Adrenal gland (tissue), 12 donors: ENCODE data around the gene SPNS1. TPM values are rescaled to one million over a fixed set of nuclear protein-coding genes. Genes with fewer than 3 reads are reported as not detected.
"Not testable (repeated sequence)": the region's sequence is repeated elsewhere in the genome, so short reads cannot be mapped to it uniquely, and the experiment has no call there.

Source experiments
- DNase-seq, 7 donors: peaks; one replicate each; pipeline ENCODE4 v3.0.0-alpha.2; 2019 to 2020
- H3K27ac ChIP-seq, 5 donors: fragments of 200-600 bp; sonication (generic) in 4 of 5; 1 replicate in 3 of 5; 2 replicates in 2 of 5; pipeline versions ENCODE4 v1.5.1 to v1.8.0; 2016 to 2020; ENCODE audit warnings: mild to moderate bottlenecking in 1 of 5
- H3K27me3 ChIP-seq: fragments of 200-600 bp; 2 replicates; pipeline ENCODE4 v1.8.0; 2021
- H3K36me3 ChIP-seq, 2 donors: fragments of 200-600 bp; replicated peaks in 1 of 2; 1 replicate in 1 of 2; 2 replicates in 1 of 2; pipeline versions ENCODE4 v1.5.1 to v1.8.0; 2018 to 2022
- H3K4me1 ChIP-seq, 2 donors: fragments of 200-600 bp; replicated peaks in 1 of 2; 1 replicate in 1 of 2; 2 replicates in 1 of 2; pipeline versions ENCODE4 v1.5.1 to v1.8.0; 2018 to 2021
- H3K4me3 ChIP-seq, 4 donors: fragments of 200-600 bp; sonication (generic) in 3 of 4; one replicate each; pipeline ENCODE4 v1.5.1; 2016 to 2018
- H3K9me3 ChIP-seq, 3 donors: fragments of 200-600 bp; sonication (generic) in 1 of 3; replicated peaks in 1 of 3; 1 replicate in 2 of 3; 2 replicates in 1 of 3; pipeline versions ENCODE4 v1.5.1 to v1.8.0; 2016 to 2021
- POLR2A ChIP-seq, 2 donors: fragments of 450-650 bp; IDR thresholded peaks; one replicate each; pipeline ENCODE4 v1.6.1; 2017; ENCODE audit warnings: antibody characterized with exemption in 2 of 2, mild to moderate bottlenecking in 2 of 2, moderate library complexity in 1 of 2
- WGBS, 4 donors: extraction: QIAGEN DNeasy Blood & Tissue Kit in 2 of 4; methylation state at CpG; one replicate each; pipeline versions ENCODE4 v1.1.5 to v1.1.7; 2013 to 2017; 5-methylcytosine and 5-hydroxymethylcytosine counted together
- intact Hi-C, 2 donors: fragments of 100-400 bp; cut with DNase I; formaldehyde crosslinking; loops; one replicate each; pipeline versions ENCODE4 v1.14.1 to v1.15.0; 2022 to 2023
- polyA plus RNA-seq, 3 donors: library from polyadenylated mRNA; stranded (reverse); fragments of 200-250 nt in 2 of 3; fragments of 350-450 nt in 1 of 3; fragmentation: Illumina TruSeq in 1 of 3; extraction: RNeasy Lipid Tissue Mini Kit (QIAGEN cat#74804) in 1 of 3; gene quantifications; one replicate each; pipeline ENCODE4 v1.2.3, GENCODE V29; 2013 to 2014
- total RNA-seq, 9 donors: library from RNA; depleted of rRNA in 4 of 9; stranded (reverse); fragments of >200 nt in 4 of 9; fragments of 120-200 nt in 1 of 9; fragmentation: NEBNext Ultra II Directional in 1 of 9; extraction: Animal tissue kit (Norgen Biotek cat#: 25700) in 1 of 9; gene quantifications; one replicate each; pipeline versions ENCODE4 v1.1.0 to v1.2.4, GENCODE V29; 2013 to 2023
- TF ChIP-seq, protein P1 (sequence below), 6 experiments: fragments of 450-650 bp in 4 of 6; fragments of 200-600 bp in 2 of 6; sonication (generic) in 1 of 6; IDR thresholded peaks; 1 replicate in 5 of 6; 2 replicates in 1 of 6; pipeline versions ENCODE4 v1.5.1 to v1.8.0; 2016 to 2021; ENCODE audit warnings: antibody characterized with exemption in 6 of 6, mild to moderate bottlenecking in 2 of 6, moderate library complexity in 1 of 6
- donor health status: healthy with polysubstance abuse.
- donor health status: Bipolar disorder and iron deficiency.
- donor health status: DM: yes; HTN: yes; CAD: no.
- donor health status: DM: no; HTN: no; CAD: no.
- donor health status: DM: no; HTN: no; CAD: no.
- donor health status: DM: yes; HTN: yes; CAD: no.

SPNS1 gene
- total and polyA plus RNA-seq, 12 donors = 8.3 to 168 (median 37.9) TPM

DNA sequence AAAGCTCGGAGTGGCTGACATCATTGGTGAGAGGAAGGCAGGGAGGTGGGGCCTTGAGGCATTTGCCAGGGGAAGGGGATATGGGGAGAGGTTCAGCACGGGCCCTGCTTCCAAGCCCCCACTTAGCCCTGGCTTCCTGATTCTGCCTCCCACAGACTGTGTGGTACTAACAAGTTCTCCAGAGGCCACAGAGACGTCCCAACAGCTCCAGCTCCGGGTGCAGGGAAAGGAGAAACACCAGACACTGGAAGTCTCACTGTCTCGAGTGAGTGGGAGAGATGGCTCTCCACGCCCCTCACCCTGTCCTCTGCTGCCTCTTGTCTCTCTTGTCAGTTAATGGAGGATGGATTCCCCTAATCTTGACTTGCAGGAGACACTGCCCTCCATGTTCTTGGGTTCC, 15.7 kb upstream of the SPNS1 start:
- Histone ChIP-seq H3K4me1 (no peaks in the 10 kb centered on the region), H3K27me3 (no peaks in the 10 kb centered on the region), H3K27ac (no peak overlapping the region), H3K9me3 (no peaks in the 10 kb centered on the region), H3K4me3 (no peak overlapping the region), H3K36me3 (peaks cover 0 to 77% of the 10 kb centered on the region in 2 donors)
- WGBS, 4 donors = 85 to 100% (median 93%) methylated on average over 2 to 6 of the region's 6 CpGs
- intact Hi-C loops = no loop called here
- no peak for DNase-seq
- no peak for TF ChIP-seq POLR2A (IDR thresholded peaks at IDR 0.05)
- TF ChIP-seq, protein P1, sequence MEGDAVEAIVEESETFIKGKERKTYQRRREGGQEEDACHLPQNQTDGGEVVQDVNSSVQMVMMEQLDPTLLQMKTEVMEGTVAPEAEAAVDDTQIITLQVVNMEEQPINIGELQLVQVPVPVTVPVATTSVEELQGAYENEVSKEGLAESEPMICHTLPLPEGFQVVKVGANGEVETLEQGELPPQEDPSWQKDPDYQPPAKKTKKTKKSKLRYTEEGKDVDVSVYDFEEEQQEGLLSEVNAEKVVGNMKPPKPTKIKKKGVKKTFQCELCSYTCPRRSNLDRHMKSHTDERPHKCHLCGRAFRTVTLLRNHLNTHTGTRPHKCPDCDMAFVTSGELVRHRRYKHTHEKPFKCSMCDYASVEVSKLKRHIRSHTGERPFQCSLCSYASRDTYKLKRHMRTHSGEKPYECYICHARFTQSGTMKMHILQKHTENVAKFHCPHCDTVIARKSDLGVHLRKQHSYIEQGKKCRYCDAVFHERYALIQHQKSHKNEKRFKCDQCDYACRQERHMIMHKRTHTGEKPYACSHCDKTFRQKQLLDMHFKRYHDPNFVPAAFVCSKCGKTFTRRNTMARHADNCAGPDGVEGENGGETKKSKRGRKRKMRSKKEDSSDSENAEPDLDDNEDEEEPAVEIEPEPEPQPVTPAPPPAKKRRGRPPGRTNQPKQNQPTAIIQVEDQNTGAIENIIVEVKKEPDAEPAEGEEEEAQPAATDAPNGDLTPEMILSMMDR (IDR thresholded peaks at IDR 0.05) = no peak

DNA sequence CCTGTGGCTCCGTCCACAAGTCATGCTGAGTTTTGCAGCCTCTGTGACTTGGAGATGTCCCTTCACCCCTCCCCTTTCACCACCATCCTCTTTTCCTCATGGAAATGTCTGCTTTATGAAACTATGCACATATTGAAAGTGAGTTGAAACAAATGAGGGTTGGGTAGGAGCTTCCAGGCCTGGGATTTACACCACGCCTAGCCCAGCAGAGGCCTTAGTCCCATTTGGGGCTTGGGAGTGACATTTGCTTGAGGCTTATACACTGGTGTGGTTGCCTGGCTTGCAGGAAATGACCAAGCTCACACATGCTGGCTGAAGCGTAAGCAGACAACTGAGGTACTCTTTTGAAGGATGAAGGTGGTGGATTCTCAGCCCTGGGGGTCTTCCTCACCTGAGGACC, 10.5 kb upstream of the SPNS1 start:
- Histone ChIP-seq H3K9me3 (no peaks in the 10 kb centered on the region), H3K4me3 (no peak overlapping the region), H3K36me3 (peaks cover 0 to 47% of the 10 kb centered on the region in 2 donors), H3K27me3 (no peaks in the 10 kb centered on the region), H3K27ac (no peak overlapping the region), H3K4me1 (no peaks in the 10 kb centered on the region)
- no peak for DNase-seq
- intact Hi-C loops = no loop called here
- WGBS, 4 donors = 84 to 94% (median 94%) methylated on average over 3 of the region's 3 CpGs
- TF ChIP-seq POLR2A (IDR thresholded peaks at IDR 0.05) = no peak
- TF ChIP-seq, protein P1 (IDR thresholded peaks at IDR 0.05) = no peak

GRCh38 chr16:28964496-28964895, 10.1 kb upstream of the SPNS1 start:
- H3K27me3 ChIP-seq = no peaks in the 10 kb centered on the region
- H3K4me1 ChIP-seq = no peaks in the 10 kb centered on the region
- no peak overlapping the region for H3K27ac ChIP-seq
- H3K36me3 ChIP-seq = peaks cover 0 to 45% of the 10 kb centered on the region in 2 donors
- no peak for DNase-seq
- intact Hi-C loops = no loop called here
- H3K4me3 ChIP-seq = no peak overlapping the region
- no peaks in the 10 kb centered on the region for H3K9me3 ChIP-seq
- TF ChIP-seq, protein P1 (IDR thresholded peaks at IDR 0.05) = no peak
- no peak for TF ChIP-seq POLR2A (IDR thresholded peaks at IDR 0.05)
- 86 to 100% (median 92%) methylated on average over 2 of the region's 2 CpGs for WGBS, 4 donors

- H3K36me3 ChIP-seq = peaks cover 0 to 25% of the 10 kb centered on the region in 2 donors
- intact Hi-C loops = no loop called here
- H3K4me1 ChIP-seq = no peaks in the 10 kb centered on the region
- WGBS, 4 donors = 90 to 96% (median 94%) methylated on average over 4 of the region's 4 CpGs
- DNase-seq = no peak
- no peak for TF ChIP-seq POLR2A (IDR thresholded peaks at IDR 0.05)
- TF ChIP-seq, protein P1 (IDR thresholded peaks at IDR 0.05) = no peak
- H3K27ac ChIP-seq = no peak overlapping the region
- H3K27me3 ChIP-seq = no peaks in the 10 kb centered on the region
- no peak overlapping the region for H3K4me3 ChIP-seq
- H3K9me3 ChIP-seq = no peaks in the 10 kb centered on the region
These were observed 7.4 kb upstream of the SPNS1 start for GRCh38 chr16:28967156-28967555.

GRCh38 chr16:28969696-28970095, 4.9 kb upstream of the SPNS1 start:
- H3K4me1 ChIP-seq, H3K27me3 ChIP-seq, H3K4me3 ChIP-seq, H3K27ac ChIP-seq, H3K9me3 ChIP-seq, intact Hi-C loops, H3K36me3 ChIP-seq, DNase-seq: not testable (repeated sequence)
- WGBS, 4 donors = 78 to 86% (median 85%) methylated on average over 2 of the region's 2 CpGs
